PC-3 (cell line): Measurements from ENCODE around the gene PSPN.

Experiments
- CTCF ChIP-seq: fragments of 300-600 bp; sonication (generic); conservative IDR thresholded peaks from 2 replicates; pipeline ENCODE4 v1.5.1; 2017; ENCODE audit warnings: antibody characterized with exemption, low read depth, mild to moderate bottlenecking, low read length
- EZH2 ChIP-seq: fragments of 300-600 bp; sonication (generic); IDR thresholded peaks from one replicate; pipeline ENCODE4 v1.6.1; 2017; ENCODE audit warnings: antibody characterized with exemption, mild to moderate bottlenecking, low read length; ENCODE audit not compliant: unreplicated experiment

DNA sequence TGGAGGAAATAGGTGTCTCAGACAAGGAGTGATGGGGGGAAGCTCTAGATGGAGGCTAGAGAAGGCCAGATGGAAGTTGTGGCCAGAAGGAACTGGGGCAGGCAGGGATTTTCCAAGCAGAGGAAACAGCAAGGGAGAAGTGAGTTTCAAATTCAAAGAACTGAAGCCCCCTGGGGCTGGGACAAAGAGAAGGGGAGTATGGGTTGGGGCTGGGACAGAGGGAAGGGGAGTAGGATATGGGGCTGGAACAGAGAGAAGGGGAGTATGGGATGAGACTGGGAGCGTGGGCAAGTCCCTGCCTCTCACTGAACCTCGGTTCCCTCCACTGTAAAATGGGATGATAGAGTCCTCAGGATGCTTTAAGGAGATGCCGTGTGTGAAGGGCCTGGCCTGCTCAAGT, 19.1 kb upstream of the PSPN start:
- no peak for TF ChIP-seq CTCF
- TF ChIP-seq EZH2, result no peak
